Fibroblast of skin of left quadriceps (primary cell): ENCODE results near the gene TLCD3B.

Source experiments
- DNase-seq, 2 experiments: peaks; one replicate each; pipeline ENCODE4 v3.0.0-alpha.2; 2013; ENCODE audit warnings: low read depth in 2 of 2

The TLCD3B gene

DNA sequence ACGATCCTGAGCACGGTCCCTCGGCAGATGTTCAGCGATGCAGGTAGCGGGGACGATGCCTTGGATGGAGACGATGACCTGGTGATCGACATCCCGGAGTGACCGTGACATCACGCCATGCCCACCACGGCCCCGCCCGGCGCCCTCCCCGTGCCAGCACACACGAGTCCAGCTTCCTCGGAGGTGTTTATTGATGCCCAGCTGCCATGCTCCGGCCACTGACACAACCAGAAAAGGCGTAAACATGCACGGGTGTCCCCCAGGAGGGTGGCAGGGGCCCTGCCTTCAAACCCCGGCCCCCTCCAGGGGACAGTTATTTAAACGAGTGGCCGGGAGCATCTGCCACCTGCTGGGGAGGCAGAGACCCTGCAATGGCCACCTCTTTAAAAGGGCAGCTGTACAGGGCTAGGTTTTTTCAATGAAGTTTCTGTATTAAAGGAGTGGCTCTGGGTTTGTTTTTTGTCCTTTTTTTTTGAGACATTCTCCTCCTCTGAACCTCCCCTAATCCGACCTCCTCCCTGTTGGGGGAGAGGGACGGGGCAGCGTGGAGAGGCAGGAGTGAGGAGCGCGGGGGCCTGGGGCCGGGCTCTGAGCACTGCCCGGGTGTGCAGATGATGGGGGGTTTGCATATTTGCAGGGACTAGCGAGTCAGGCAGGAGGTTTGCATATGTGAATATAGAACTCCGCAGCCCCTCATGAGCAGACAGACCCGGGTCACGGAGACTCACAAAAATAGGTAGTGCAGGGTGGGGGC is 25.6 kb downstream of the TLCD3B start:
- no peak for DNase-seq

DNA sequence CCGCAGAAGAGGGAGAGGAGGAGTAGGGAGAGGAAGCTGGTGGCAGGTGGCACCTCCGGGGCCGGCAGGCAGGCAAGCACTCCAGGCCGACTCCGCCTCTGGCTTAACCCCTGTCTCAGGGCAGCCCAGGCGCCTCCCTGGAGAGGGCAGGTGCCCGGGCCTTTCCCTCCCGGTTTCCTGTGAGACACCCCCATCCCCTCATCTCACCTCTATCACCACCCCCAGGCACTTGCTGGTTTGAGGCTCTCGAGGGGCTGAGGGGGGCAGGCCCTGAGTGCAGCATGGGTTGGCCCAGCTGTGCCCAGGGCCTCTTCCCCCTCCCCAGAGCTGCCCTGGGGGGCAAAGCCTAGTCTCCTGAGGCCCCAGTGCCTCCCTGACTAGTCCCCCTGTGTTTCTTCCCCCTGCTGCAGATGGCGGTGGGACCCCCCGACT is 26.2 kb downstream of the TLCD3B start:
- no peak for DNase-seq

DNA sequence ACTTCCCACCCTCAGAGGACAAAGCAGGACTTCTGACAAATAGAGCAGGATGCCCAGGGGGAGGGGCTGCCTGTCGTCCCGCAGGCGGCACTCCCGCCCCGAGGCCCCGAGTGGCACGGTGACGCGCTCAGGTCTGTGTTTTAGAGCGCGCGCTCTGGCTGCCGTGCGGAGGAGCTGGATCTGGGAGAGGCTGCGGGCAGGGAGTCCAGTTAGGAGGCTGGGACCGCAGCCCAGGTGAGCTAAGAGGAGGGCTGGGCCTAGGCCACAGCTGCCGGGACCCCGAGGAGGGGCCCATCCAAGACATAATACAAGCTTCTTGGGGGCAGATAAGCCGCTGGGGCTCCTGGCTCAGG is 26.7 kb downstream of the TLCD3B start:
- DNase-seq: no peak

DNA sequence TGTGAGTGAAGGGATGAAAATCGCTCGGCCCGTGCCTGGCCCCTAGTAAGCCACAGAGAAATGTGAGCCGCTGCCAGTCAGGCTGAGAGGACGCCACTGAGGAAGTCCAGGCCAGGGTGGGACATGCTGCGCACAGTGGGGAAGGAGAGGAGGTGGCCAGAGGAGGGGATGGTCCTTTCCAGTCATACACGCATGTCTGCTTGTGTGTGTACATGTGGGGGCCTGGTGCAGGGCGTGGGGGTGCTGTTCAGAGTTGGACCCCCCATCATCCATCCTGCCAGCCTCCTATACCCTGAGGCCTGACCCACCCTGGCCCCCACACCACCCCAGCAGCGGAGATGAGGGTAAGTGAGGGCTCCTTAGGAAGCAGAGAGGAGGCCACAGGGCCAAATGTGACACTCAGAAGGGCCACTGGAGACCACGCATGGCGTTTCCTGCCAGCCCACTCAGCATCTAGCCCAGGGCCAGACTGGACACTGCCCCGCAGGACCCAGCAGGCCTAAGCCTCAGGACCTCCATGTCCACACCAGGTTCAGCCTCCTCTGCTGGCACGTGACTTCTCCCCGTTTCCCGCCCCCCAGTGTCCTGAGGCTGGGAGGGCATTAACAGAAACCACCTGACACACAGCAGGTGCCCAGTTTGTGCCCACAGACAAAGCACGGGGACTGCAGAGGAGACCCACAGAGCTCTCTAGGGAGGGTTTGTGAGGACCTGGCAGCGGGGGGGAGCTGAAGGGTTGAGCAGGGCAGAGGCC is 27.2 kb downstream of the TLCD3B start:
- no peak for DNase-seq

DNA sequence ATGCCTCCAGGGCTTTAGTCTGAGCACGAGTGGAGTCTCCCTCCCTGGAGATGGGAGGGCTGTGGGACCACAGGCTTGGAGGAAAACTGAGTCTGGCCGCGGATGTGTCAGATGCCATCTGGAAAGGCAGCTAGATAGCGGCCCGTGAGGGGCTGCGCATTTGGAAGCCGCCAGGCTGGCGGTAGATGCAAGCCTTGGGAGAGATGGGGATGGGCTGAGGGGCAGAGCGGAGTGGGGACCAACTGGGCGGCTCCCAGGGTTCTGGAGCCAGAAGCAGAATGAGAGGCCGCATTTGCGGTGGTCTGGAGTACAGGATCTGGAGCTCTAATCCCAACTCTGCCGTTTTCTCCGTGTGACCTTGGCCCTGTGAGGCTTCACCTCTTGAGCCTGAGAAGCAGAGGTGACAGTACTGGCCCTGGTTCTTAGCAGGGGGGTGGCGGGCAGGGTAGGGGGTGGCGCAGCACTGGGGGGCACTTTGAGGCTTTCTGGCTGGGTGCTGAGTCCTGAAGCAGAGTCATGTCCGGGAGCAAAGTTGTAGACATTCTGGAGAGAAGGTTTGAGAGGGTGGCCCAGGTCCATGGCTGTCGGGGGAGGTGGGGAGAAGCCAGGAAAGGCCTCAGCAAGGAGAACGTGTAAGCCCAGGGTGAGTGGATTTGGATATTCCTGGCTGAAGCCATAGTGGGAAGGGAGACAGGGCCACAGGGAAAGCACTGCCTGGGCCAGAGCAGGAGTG is 28.3 kb downstream of the TLCD3B start:
- DNase-seq: no peak

DNA sequence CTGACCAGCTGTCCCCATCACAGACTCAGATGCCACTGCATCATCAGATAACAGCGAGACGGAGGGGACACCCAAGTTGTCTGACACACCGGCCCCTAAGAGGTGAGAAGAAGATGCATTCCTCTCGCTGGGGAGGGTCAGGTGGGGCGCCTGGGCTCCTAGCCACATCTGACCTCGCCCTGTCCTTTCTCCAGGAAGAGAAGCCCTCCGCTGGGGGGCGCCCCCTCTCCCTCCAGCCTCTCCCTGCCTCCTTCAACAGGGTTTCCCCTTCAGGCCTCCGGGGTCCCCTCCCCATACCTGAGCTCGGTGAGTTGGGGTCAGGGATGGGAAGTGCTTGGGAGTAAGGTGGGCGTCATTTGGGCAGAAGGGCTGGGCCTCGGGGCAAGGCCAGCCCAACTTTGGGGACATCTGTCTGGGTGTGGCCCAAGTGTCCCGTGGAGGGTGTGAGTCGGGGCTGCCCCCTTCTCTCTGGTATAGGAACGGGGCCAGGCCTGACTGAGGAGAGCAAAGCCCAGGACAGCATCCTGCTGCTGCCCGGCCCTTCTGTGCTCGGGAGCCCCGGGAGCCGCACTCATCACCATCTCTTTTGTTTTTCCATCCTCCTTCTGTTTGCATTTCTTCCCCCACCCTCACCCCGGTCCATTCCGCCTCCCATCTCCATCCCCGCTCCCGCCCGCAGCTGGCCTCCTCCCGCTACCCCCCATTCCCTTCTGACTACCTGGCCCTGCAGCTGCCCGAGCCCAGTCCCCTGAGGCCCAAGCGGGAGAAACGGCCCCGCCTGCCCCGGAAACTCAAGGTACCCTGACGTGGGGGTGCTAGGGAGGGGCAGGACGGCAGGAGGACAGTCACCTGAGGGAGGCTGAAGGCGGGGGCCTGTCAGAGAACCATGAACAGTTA is 30.1 kb downstream of the TLCD3B start:
- DNase-seq: no peak

DNA sequence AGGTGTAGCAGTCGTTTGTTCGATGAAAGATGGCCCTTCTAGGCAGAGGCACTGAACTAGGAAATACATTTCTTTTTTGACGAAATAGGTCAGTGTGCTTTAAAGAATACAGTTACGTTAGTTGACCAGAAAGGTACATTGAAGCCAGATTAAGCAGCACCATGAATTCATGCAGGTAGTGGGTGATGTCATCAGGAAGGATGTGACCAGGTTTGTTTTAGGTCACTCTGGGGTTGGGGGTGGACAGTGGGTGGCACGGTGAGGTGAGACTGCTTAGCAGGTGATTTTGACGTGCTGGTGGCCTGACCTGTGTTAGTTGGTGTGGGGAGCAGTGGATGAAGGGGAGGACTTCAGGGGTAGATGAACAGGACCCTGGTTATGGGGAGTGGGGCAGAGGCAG is 31.5 kb downstream of the TLCD3B start:
- no peak for DNase-seq

DNA sequence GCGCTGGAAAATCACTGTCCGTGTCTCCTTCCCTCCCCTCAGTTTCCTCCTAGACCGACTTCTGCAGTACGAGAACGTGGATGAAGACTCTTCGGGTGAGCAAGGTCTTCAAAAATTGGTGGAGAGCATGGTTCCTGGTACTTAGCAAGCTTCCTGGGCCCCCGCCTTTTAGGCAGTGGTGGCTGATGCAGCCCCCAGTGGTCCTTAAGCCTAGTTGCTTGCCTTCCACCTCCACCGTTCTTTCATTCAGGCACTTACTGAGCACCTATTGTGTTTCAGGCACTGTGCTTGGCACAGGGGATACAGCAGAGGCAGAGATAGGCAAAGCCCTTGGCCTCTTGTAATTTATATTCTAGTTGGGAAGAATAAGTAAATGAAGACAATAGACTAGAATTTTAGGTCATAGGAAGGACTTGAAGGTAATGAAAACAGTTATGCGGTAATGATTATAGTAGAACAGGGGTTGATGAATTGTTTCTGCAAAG is 34.3 kb downstream of the TLCD3B start:
- no peak for DNase-seq

DNA sequence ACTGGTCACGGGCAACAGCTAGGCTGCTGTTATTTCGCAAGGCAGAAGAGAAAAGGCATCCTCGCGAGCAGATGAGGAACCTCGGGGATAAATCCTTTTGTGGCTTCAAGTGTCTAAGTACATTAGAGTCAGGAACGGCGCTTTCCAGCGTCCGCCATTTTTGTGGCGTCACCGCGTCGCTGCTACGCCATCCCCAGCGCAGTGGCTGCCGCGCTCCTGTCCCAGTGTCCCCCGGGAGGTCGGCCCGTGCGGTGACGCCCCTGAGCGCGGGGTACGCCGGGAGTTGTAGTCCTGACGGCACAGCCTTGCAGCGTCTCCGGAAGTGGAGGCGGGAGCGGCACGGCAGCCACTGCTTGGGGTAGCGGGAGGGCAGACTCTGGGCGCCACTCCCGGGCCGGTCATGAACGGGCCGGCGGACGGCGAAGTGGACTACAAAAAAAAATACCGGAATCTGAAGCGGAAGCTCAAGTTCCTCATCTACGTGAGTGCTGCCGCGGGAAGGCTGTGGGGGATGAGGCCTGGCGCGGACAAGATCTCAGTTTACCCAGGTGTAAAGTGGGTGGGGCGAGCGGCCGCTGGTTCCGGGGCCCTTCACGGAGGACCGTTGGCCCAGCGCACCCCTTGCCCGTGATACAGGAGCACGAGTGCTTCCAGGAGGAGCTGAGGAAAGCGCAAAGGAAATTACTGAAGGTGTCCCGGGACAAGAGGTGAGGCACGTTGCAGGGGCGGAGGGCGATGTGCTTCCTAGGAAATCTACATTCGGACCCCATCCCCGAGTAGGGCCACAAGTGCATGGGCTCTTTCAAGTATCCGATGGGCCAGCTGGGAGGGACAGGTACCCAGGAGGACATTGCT is 34.9 kb downstream of the TLCD3B start, which contains the start of gene INO80E:
INO80E (plus strand) TSS at position 331 of the 855 bp plus-strand sequence; CDS start at position 401, 70 bp downstream.
- DNase-seq: peak; percentile 85 to 89

DNA sequence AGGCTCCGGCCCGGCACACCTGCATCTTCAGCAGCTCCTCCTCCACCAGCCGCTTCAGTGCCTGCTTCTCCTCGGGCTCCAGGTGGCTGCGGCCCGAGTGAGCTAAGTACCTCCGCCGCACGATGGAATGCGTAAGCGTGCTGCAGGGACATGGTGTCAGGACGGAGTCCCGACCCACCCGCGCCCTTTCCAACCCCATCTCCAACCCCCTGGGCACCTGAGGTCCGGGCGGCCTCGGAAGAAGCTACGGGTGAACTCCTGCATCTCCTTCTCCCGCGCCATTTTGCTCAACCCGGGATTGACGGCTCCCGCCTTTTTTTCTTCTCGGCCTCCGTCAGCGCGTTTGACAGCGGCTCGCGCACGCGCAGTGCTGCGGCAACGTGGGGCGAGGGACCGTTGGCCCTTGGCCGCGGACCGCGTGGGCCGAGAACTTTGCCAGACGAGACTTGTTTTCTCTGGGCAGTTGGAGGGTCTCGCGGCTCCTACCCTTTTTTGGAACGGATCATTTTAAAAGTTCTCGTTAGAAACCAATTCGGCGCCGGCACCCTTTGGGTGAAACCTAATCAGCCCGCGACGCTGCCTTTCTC is 35.7 kb downstream of the TLCD3B start, which contains the start of gene HIRIP3:
HIRIP3 (minus strand) TSS at position 294 of the 587 bp plus-strand sequence; CDS start at position 282, 12 bp downstream.
- DNase-seq: peak; percentile 58 to 61

DNA sequence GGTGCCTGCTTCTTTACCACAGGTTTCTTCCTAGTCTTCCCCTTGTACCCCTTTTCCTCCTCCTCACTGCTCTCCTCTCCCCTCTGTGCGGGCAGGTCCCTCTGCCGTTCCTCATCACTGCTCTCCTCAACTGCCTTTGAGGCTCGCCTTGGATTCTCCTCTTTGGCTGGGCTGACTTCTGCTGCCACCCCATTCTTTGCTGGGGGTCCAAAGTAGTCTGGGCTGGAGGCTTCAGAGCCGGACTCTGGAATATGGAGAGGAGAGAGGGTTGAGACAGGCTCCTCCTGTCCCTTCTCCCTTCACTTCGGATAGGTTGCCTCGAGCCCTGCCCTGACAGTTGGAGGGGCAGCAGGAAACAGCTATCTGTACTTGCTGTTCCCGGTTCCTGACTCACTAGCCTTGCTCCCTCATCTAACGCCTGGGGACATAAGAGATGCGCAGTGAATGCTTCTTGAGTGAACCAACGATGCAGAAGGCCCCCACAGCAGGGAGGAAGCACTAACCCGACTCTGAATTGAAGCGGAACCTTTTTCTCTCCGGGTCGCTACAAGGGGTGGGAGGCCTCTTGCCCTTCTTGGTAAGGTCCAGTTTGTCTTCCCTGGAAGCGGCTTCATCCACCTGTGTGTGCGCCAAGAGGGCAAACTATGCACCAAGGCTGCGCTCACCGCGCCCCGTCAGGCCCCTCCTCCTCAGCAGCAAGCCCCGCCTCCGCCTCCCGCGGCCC is 36.3 kb downstream of the TLCD3B start:
- DNase-seq: no peak

DNA sequence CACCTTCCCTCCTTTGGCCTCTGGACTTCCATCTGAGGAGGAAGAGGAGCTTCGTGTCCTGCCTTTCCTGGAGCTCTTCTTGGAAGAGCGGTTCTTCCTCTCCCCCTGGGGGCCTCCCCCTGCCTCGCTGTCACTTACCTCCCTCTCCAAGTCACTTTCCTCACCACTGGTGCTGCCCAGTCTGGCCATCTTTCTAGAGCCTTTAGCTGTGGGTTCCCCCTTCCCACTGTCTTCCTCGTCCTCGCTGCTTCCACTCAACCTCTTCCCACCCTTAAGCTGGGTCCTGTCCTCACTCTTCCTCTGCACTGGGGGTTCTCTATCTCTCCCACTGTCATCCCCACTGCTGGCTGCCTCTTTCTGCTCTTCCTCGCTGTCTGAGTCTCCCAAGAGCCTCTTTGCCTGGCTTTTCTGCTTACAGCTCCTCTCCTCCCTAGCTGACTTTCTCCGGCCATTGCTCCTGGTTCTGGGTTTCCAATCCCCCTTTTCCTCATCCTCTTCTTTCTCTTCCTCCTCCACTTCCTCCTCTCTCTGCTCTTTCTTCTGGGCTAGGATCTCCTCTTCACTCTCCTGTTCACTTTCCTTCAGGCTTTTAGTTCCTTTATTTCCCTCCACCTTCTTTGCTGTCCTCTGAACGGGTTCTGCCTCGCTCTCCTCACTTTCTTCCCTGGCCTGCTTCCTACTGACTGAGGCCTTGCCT is 37.0 kb downstream of the TLCD3B start:
- DNase-seq: no peak

DNA sequence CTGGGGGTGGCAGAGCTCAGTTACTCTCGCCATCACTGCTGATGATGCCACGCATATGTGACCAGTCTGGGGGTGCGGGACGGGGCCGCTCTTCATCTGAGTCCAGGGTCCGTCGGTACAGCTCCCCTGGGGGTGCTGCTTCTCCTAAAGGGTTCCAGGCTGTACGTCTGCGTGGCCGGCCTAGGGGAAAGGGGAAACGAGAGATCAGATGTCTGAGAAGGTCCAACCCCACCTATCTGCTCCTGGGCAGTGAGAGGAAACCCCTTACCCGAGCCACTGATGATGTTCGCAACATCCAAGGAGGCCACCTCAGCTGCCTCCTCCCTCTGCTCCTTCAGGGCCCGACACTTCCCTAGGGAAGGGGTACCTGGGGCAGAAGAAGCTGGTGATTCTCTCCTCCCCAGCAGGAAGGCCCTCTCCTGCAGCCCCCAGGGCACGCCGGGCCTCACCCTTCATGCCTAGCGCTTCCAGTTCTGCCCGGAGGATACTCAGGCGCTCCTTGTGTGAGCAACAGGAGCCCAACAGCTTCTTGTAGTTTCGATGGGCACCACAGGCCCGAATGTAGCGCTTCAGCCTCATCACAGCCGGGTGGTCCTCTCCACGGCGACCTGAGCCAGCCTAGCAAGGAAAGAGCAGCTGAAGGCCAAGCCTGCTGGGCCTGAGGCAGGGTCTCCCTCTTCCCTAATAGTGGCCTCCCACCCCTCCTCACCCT is 37.7 kb downstream of the TLCD3B start:
- DNase-seq: no peak

DNA sequence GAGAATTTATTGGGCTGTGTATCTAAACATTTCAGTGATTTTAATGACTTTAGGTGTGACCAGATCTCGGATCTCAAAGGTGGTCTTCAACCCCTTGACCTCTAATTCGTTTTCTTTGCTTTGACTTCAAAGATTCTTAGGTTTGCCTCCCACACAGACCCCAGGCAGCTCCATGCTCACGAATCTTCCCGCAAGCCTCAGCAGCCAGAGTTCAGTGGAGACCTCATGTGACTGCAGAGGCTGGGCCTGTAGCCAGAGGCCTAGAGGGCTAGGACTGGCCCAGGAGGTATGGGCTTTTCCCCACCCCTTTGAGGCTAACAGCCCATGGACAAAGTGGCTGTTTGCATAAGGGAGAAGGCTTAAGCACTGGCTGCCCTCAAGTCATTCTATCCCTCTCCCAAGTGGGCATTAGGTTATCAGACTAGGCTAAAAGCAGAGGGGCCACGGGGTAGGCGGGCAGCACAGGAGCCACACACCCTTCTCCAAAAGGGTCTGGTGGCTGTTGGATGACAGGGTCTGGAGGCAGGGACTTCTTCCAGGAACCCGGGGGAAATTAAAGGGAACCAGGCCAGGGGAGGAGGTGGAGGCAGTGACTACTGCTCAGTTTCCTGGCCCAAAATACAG is 38.6 kb downstream of the TLCD3B start:
- DNase-seq: no peak

DNA sequence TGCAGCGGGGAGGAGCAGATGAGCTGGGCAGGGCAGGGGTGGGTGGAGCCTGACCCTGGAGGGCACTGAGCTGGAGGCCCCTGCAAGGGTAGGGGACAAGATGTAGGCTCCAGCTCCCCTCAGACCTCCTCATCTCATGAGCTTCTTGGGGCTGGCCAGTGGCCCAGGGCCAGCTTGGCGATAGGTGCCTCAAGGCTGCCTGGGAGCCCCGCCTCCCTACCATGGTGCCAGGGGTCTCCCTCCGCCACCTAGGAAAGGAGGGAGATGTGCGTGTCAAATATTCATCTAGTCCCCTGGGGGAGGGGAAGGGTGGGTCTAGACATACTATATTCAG is 39.5 kb downstream of the TLCD3B start:
- no peak for DNase-seq

DNA sequence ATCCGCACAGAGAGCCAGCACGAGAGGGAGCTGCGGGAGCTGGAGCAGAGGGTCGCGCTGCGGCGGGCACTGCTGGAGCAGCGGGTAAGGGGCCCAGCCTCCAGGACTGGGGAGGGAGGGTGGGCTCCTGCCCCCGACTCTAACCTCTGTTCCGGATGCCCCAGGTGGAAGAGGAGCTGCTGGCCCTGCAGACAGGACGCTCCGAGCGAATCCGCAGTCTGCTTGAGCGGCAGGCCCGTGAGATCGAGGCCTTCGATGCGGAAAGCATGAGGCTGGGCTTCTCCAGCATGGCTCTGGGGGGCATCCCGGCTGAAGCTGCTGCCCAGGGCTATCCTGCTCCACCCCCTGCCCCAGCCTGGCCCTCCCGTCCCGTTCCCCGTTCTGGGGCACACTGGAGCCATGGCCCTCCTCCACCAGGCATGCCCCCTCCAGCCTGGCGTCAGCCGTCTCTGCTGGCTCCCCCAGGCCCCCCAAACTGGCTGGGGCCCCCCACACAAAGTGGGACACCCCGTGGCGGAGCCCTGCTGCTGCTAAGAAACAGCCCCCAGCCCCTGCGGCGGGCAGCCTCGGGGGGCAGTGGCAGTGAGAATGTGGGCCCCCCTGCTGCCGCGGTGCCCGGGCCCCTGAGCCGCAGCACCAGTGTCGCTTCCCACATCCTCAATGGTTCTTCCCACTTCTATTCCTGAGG is 40.0 kb downstream of the TLCD3B start:
- no peak for DNase-seq

DNA sequence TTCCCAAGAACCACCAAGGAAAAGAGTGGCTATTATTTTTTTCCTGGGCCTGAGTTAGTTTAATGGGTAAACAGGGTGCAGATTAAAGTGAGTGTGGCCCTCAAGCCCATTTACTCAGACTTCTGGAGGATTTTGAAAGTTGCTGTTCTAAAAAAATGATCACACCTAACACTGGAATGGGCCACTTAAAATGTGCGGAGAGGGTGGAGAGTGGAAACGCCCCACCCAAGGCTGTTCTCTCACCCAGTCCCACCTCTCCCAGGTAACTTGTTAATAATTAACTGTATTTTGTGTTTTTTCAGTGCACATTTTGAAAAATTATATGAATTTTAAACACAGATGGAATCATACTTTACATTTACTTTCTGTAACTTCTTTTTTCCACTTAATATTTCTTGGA is 41.0 kb downstream of the TLCD3B start:
- DNase-seq: no peak
